ENCODE measurements around the gene CBX2. TPM values are rescaled to one million over a fixed set of nuclear protein-coding genes. Genes with fewer than 3 reads are reported as not detected.

Gene CBX2
- total and polyA plus RNA-seq, 8 donors, result 2.6 to 33.8 (median 24.7) TPM

GRCh38 chr17:79835470-79835899 is 57.5 kb downstream of the CBX2 start:
- Histone ChIP-seq H3K36me3 (peaks cover 0 to 27% of the 10 kb centered on the region in 2 donors), H3K4me1 (peaks cover 40 to 77% of the 10 kb centered on the region in 2 donors), H3K27ac (no peak overlapping the region), H3K4me3 (no peak overlapping the region), H3K27me3 (peaks cover 3 to 10% of the 10 kb centered on the region in 2 donors), H3K9me3 (no peaks in the 10 kb centered on the region)
- ATAC-seq (no peak), DNase-seq (no peak)
- TF ChIP-seq CTCF (IDR thresholded peaks at IDR 0.05), result no peak
- intact Hi-C loops (cut with DNase I), result no loop called here

DNA sequence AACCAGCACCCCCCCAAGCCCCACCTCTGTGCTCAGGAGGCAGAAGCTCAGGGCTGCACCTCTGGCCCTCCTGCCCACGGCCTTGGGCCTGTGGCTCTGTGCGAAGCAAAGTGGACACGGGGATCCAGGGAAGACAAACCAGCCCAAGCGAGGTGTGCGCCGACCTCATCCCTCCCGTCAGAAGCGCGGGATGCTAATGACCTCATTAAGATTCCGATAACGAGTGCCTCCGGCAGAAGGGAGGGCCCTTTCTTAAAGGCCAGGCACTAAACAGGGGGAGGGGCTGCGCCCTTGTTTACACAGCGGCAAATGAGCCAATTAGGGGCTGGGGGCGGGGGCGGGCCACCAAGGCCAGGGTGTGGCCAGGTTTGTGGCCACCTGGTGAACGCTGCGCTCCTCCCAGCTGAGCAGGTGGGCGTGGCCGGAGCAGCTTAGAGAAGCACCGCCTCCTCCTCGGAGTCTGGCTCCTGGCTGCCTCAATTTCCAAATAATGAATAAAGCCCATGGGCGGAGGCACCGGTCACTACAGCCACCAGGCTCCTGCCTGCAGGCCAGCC is 58.1 kb downstream of the CBX2 start:
- intact Hi-C loops (cut with DNase I), result no loop called here
- ATAC-seq (peak; percentile 27), DNase-seq (peak in 2 of 4 donors; percentile 84 to 91)
- Histone ChIP-seq H3K27ac (peak overlapping the region; percentile 91 to 92), H3K27me3 (peaks cover 8 to 15% of the 10 kb centered on the region in 2 donors), H3K4me1 (peaks cover 44 to 78% of the 10 kb centered on the region in 2 donors), H3K4me3 (peak overlapping the region in 1 of 2 donors; percentile 70), H3K9me3 (no peaks in the 10 kb centered on the region), H3K36me3 (peaks cover 0 to 27% of the 10 kb centered on the region in 2 donors)
- no peak for TF ChIP-seq CTCF (IDR thresholded peaks at IDR 0.05)

- no peak for TF ChIP-seq CTCF (IDR thresholded peaks at IDR 0.05)
- H3K36me3 ChIP-seq, result peaks cover 0 to 27% of the 10 kb centered on the region in 2 donors
- H3K27me3 ChIP-seq, result peaks cover 13 to 20% of the 10 kb centered on the region in 2 donors
- no peaks in the 10 kb centered on the region for H3K9me3 ChIP-seq
- DNase-seq, result peak in 2 of 4 donors; percentile 62 to 85
- intact Hi-C loops (cut with DNase I), result no loop called here
- H3K4me1 ChIP-seq, result peaks cover 43 to 79% of the 10 kb centered on the region in 2 donors
- peak overlapping the region; percentile 91 to 92 for H3K27ac ChIP-seq
- peak overlapping the region; percentile 70 to 74 for H3K4me3 ChIP-seq
- peak; percentile 3 for ATAC-seq
Measured at GRCh38 chr17:79836510-79836971, 58.6 kb downstream of the CBX2 start.

DNA sequence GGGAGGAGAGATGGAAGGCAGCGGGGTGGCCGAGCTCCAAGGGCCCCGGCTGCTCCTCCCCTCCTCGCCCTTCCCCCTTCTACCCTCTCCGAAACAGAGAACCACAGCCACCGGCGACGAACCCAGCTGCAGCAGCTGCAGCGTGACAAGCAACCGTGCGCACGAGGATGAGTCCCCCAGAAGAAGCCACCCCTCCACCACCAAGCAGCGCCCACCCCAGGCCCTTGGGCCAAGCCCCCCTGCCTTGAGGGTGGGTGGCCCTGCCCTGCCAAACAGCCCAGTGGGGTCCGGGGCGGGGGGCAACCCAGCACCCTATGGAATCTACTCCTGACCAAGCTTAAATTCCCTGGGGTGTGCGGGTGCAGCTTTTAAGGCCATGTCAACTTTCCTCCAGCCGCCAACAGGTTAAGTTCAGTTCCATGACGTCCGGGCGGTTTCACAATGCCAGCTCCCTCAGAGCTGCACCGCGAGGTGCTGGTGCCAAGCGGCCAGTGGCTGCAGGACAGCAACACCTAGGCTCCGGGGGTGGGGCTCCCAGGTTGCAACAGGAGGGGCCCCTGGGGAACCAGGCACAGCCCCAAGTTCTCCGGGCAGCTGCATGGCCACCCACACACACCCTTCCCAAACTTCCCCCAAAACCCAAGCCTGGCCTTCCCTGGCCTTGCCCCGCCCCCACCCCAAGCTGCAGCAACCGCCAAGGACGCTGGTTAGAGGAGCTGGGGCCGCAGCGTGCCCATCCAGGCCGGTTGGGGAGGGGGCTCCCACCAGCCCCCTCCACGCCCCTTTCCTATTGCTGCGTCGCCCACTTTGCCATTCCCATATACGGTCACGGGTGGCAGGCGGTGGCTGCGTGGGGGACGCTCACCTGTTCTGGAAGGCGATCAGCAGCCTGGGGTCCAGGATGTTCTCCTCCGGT is 59.3 kb downstream of the CBX2 start:
- Histone ChIP-seq H3K27me3 (peaks cover 20 to 27% of the 10 kb centered on the region in 2 donors), H3K27ac (peak overlapping the region; percentile 91 to 92), H3K4me3 (peak overlapping the region; percentile 70 to 74), H3K36me3 (peaks cover 0 to 27% of the 10 kb centered on the region in 2 donors), H3K9me3 (no peaks in the 10 kb centered on the region), H3K4me1 (peaks cover 36 to 79% of the 10 kb centered on the region in 2 donors)
- peak; percentile 78 to 93 (median 91) for DNase-seq
- intact Hi-C loops (cut with DNase I), result no loop called here
- peak; percentile 55 for ATAC-seq
- TF ChIP-seq CTCF (IDR thresholded peaks at IDR 0.05), result peak in 1 of 2 donors; percentile 10

Other genes starting within 250 kb of the CBX2 start
- gene RBFOX3, start 167.1 kb upstream of the CBX2 start, total RNA-seq, result not detected
- under 1 TPM; 0.13 to 0.84 (median 0.35) TPM for gene RBFOX3, start 167.1 kb upstream of the CBX2 start, polyA plus RNA-seq (ENCODE audit: insufficient read length in 6 of 6)
- gene ENPP7, start 47.2 kb upstream of the CBX2 start, total RNA-seq, result under 1 TPM in 1 of 2 donors, not detected in 1; 0.18 TPM
- gene ENPP7, start 47.2 kb upstream of the CBX2 start, polyA plus RNA-seq (ENCODE audit: insufficient read length in 6 of 6), result not detected
- 1 to 10 TPM; 7.3 to 7.9 TPM for gene CBX8, start 18.9 kb downstream of the CBX2 start, total RNA-seq
- 10 to 100 TPM in 2 of 6 donors, 1 to 10 TPM in 4; 7.7 to 11.4 (median 9.5) TPM for gene CBX8, start 18.9 kb downstream of the CBX2 start, polyA plus RNA-seq (ENCODE audit: insufficient read length in 6 of 6)
- 10 to 100 TPM; 20.9 to 22.3 TPM for gene CBX4, start 61.3 kb downstream of the CBX2 start, total RNA-seq
- 10 to 100 TPM; 11.1 to 20.7 (median 14.2) TPM for gene CBX4, start 61.3 kb downstream of the CBX2 start, polyA plus RNA-seq (ENCODE audit: insufficient read length in 6 of 6)

Measured in left lung (tissue), 10 donors.